Esophagus squamous epithelium (tissue), 4 donors: ENCODE results near the gene SELENBP1.

Source experiments
- POLR2A ChIP-seq, 4 donors: fragments of 450-650 bp; IDR thresholded peaks; one replicate each; pipeline ENCODE4 v1.6.1; 2017; ENCODE audit warnings: antibody characterized with exemption in 4 of 4, mild to moderate bottlenecking in 4 of 4, moderate library complexity in 3 of 4
- TF ChIP-seq, protein P1 (sequence below), 6 experiments: fragments of 450-650 bp in 4 of 6; fragments of 200-600 bp in 2 of 6; sonication (generic) in 2 of 6; IDR thresholded peaks; one replicate each; pipeline ENCODE4 v1.5.1; 2016 to 2019; ENCODE audit warnings: antibody characterized with exemption in 6 of 6, mild to moderate bottlenecking in 4 of 6, moderate library complexity in 4 of 6

DNA sequence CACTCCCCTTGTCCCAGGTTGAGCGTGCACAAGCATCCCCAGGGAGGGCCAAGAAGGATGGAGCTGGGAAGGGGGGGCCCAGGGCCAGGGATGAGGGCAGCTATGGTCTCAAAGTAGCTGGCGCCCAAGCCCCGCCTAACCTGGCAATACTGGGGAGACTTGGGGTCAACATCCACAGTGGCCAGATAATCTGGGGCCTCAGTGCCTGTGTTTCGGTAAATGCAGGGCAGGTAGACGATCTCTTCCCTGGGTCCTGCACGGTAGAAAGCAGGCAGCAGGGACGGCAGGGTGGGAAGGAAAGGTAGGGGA, 3.2 kb downstream of the SELENBP1 start:
- TF ChIP-seq, protein P1, sequence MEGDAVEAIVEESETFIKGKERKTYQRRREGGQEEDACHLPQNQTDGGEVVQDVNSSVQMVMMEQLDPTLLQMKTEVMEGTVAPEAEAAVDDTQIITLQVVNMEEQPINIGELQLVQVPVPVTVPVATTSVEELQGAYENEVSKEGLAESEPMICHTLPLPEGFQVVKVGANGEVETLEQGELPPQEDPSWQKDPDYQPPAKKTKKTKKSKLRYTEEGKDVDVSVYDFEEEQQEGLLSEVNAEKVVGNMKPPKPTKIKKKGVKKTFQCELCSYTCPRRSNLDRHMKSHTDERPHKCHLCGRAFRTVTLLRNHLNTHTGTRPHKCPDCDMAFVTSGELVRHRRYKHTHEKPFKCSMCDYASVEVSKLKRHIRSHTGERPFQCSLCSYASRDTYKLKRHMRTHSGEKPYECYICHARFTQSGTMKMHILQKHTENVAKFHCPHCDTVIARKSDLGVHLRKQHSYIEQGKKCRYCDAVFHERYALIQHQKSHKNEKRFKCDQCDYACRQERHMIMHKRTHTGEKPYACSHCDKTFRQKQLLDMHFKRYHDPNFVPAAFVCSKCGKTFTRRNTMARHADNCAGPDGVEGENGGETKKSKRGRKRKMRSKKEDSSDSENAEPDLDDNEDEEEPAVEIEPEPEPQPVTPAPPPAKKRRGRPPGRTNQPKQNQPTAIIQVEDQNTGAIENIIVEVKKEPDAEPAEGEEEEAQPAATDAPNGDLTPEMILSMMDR (IDR thresholded peaks at IDR 0.05): no peak
- TF ChIP-seq POLR2A (IDR thresholded peaks at IDR 0.05): no peak
